ENCODE results near the gene CUX1. TPM values are rescaled to one million over a fixed set of nuclear protein-coding genes. Genes with fewer than 3 reads are reported as not detected.

Gene CUX1
- total and polyA plus RNA-seq, 2 donors = 59.7 to 63.5 TPM

- Histone ChIP-seq H3K27ac (ENCODE audit: low read depth) (no peak overlapping the region), H3K36me3 (ENCODE audit: insufficient read depth) (no peaks in the 10 kb centered on the region), H3K4me3 (ENCODE audit: low read depth, low read length) (no peak overlapping the region), H3K4me1 (ENCODE audit: insufficient read depth) (no peaks in the 10 kb centered on the region)
- no peak for DNase-seq (ENCODE audit: extremely low spot score)
- WGBS = 58% methylated on average over 9 of the region's 9 CpGs
These were observed 246.3 kb downstream of the CUX1 start for GRCh38 chr7:102063690-102064180.

GRCh38 chr7:102064361-102065025 is 247.1 kb downstream of the CUX1 start:
- no peak overlapping the region for H3K4me3 ChIP-seq (ENCODE audit: low read depth, low read length)
- H3K36me3 ChIP-seq (ENCODE audit: insufficient read depth) = no peaks in the 10 kb centered on the region
- H3K27ac ChIP-seq (ENCODE audit: low read depth) = no peak overlapping the region
- H3K4me1 ChIP-seq (ENCODE audit: insufficient read depth) = no peaks in the 10 kb centered on the region
- DNase-seq (ENCODE audit: extremely low spot score) = no peak
- WGBS = 58% methylated on average over 12 of the region's 12 CpGs

- no peak overlapping the region for H3K27ac ChIP-seq (ENCODE audit: low read depth)
- DNase-seq (ENCODE audit: extremely low spot score) = no peak
- WGBS = 87% methylated on average over 6 of the region's 6 CpGs
- no peaks in the 10 kb centered on the region for H3K36me3 ChIP-seq (ENCODE audit: insufficient read depth)
- H3K4me3 ChIP-seq (ENCODE audit: low read depth, low read length) = no peak overlapping the region
- no peaks in the 10 kb centered on the region for H3K4me1 ChIP-seq (ENCODE audit: insufficient read depth)
These were observed 247.8 kb downstream of the CUX1 start for GRCh38 chr7:102065226-102065625.

- Histone ChIP-seq H3K36me3 (ENCODE audit: insufficient read depth) (peaks cover 2% of the 10 kb centered on the region), H3K4me1 (ENCODE audit: insufficient read depth) (no peaks in the 10 kb centered on the region), H3K27ac (ENCODE audit: low read depth) (no peak overlapping the region), H3K4me3 (ENCODE audit: low read depth, low read length) (no peak overlapping the region)
- WGBS = 93% methylated on average over 9 of the region's 9 CpGs
- no peak for DNase-seq (ENCODE audit: extremely low spot score)
These were observed 249.1 kb downstream of the CUX1 start for GRCh38 chr7:102066476-102066875.

GRCh38 chr7:102068846-102069245 is 251.4 kb downstream of the CUX1 start:
- DNase-seq (ENCODE audit: extremely low spot score) = no peak
- H3K4me1 ChIP-seq (ENCODE audit: insufficient read depth) = no peaks in the 10 kb centered on the region
- peaks cover 2% of the 10 kb centered on the region for H3K36me3 ChIP-seq (ENCODE audit: insufficient read depth)
- no peak overlapping the region for H3K4me3 ChIP-seq (ENCODE audit: low read depth, low read length)
- no peak overlapping the region for H3K27ac ChIP-seq (ENCODE audit: low read depth)
- 89% methylated on average over 14 of the region's 14 CpGs for WGBS

- Histone ChIP-seq H3K27ac (ENCODE audit: low read depth) (no peak overlapping the region), H3K36me3 (ENCODE audit: insufficient read depth) (peaks cover 2% of the 10 kb centered on the region), H3K4me1 (ENCODE audit: insufficient read depth) (no peaks in the 10 kb centered on the region), H3K4me3 (ENCODE audit: low read depth, low read length) (no peak overlapping the region)
- WGBS = 93% methylated on average over 7 of the region's 7 CpGs
- DNase-seq (ENCODE audit: extremely low spot score) = no peak
These were observed 252.7 kb downstream of the CUX1 start for GRCh38 chr7:102069931-102070629.

GRCh38 chr7:102072003-102072402 is 254.6 kb downstream of the CUX1 start:
- Histone ChIP-seq H3K4me3 (ENCODE audit: low read depth, low read length) (no peak overlapping the region), H3K27ac (ENCODE audit: low read depth) (no peak overlapping the region), H3K36me3 (ENCODE audit: insufficient read depth) (peaks cover 2% of the 10 kb centered on the region), H3K4me1 (ENCODE audit: insufficient read depth) (no peaks in the 10 kb centered on the region)
- 96% methylated on average over 5 of the region's 5 CpGs for WGBS
- DNase-seq (ENCODE audit: extremely low spot score) = no peak

GRCh38 chr7:102072636-102073209 is 255.3 kb downstream of the CUX1 start:
- no peak overlapping the region for H3K27ac ChIP-seq (ENCODE audit: low read depth)
- WGBS = 87% methylated on average over 8 of the region's 8 CpGs
- H3K4me3 ChIP-seq (ENCODE audit: low read depth, low read length) = no peak overlapping the region
- peaks cover 2% of the 10 kb centered on the region for H3K36me3 ChIP-seq (ENCODE audit: insufficient read depth)
- no peak for DNase-seq (ENCODE audit: extremely low spot score)
- H3K4me1 ChIP-seq (ENCODE audit: insufficient read depth) = no peaks in the 10 kb centered on the region

- DNase-seq (ENCODE audit: extremely low spot score) = no peak
- peaks cover 2% of the 10 kb centered on the region for H3K36me3 ChIP-seq (ENCODE audit: insufficient read depth)
- 91% methylated on average over 14 of the region's 14 CpGs for WGBS
- H3K4me3 ChIP-seq (ENCODE audit: low read depth, low read length) = no peak overlapping the region
- no peaks in the 10 kb centered on the region for H3K4me1 ChIP-seq (ENCODE audit: insufficient read depth)
- H3K27ac ChIP-seq (ENCODE audit: low read depth) = no peak overlapping the region
These were observed 256.8 kb downstream of the CUX1 start for GRCh38 chr7:102073931-102074880.

GRCh38 chr7:102075126-102075525 is 257.7 kb downstream of the CUX1 start:
- H3K27ac ChIP-seq (ENCODE audit: low read depth) = no peak overlapping the region
- peaks cover 2% of the 10 kb centered on the region for H3K36me3 ChIP-seq (ENCODE audit: insufficient read depth)
- no peaks in the 10 kb centered on the region for H3K4me1 ChIP-seq (ENCODE audit: insufficient read depth)
- WGBS = 95% methylated on average over 9 of the region's 9 CpGs
- H3K4me3 ChIP-seq (ENCODE audit: low read depth, low read length) = no peak overlapping the region
- DNase-seq (ENCODE audit: extremely low spot score) = no peak

- no peak overlapping the region for H3K27ac ChIP-seq (ENCODE audit: low read depth)
- DNase-seq (ENCODE audit: extremely low spot score) = no peak
- H3K4me3 ChIP-seq (ENCODE audit: low read depth, low read length) = no peak overlapping the region
- WGBS = 93% methylated on average over 11 of the region's 11 CpGs
- H3K36me3 ChIP-seq (ENCODE audit: insufficient read depth) = no peaks in the 10 kb centered on the region
- no peaks in the 10 kb centered on the region for H3K4me1 ChIP-seq (ENCODE audit: insufficient read depth)
These were observed 258.2 kb downstream of the CUX1 start for GRCh38 chr7:102075553-102076135.

GRCh38 chr7:102077081-102077480 is 259.7 kb downstream of the CUX1 start:
- H3K4me1 ChIP-seq (ENCODE audit: insufficient read depth) = no peaks in the 10 kb centered on the region
- DNase-seq (ENCODE audit: extremely low spot score) = no peak
- no peaks in the 10 kb centered on the region for H3K36me3 ChIP-seq (ENCODE audit: insufficient read depth)
- no peak overlapping the region for H3K27ac ChIP-seq (ENCODE audit: low read depth)
- 81% methylated on average over 5 of the region's 5 CpGs for WGBS
- no peak overlapping the region for H3K4me3 ChIP-seq (ENCODE audit: low read depth, low read length)

Measured in urinary bladder (tissue), 4 donors.